ENCODE measurements around the gene SNX25. TPM values are rescaled to one million over a fixed set of nuclear protein-coding genes. Genes with fewer than 3 reads are reported as not detected.

SNX25 gene
- total RNA-seq, 1 donor from 2014 or later: 27.5 TPM

GRCh38 chr4:185232370-185232769 lies 23.0 kb downstream of the SNX25 start:
- H3K9me3 Mint-ChIP-seq (ENCODE audit: unreplicated experiment): peaks cover 4% of the 10 kb centered on the region
- no peak for DNase-seq
- peaks cover 7% of the 10 kb centered on the region for H3K4me1 Mint-ChIP-seq (ENCODE audit: low read depth, unreplicated experiment)
- no peak for TF ChIP-seq CTCF (IDR thresholded peaks at IDR 0.05; ENCODE audit: partially characterized antibody, unreplicated experiment)
- H3K4me3 Mint-ChIP-seq (ENCODE audit: unreplicated experiment): no peak overlapping the region
- H3K27me3 Mint-ChIP-seq (ENCODE audit: unreplicated experiment): no peaks in the 10 kb centered on the region
- H3K27ac Mint-ChIP-seq (ENCODE audit: unreplicated experiment): no peak overlapping the region
- H3K36me3 Mint-ChIP-seq (ENCODE audit: unreplicated experiment): no peaks in the 10 kb centered on the region

- Mint-ChIP-seq H3K27me3 (ENCODE audit: unreplicated experiment) (no peaks in the 10 kb centered on the region), H3K9me3 (ENCODE audit: unreplicated experiment) (peaks cover 7% of the 10 kb centered on the region), H3K36me3 (ENCODE audit: unreplicated experiment) (peaks cover 6% of the 10 kb centered on the region), H3K4me1 (ENCODE audit: low read depth, unreplicated experiment) (peaks cover 8% of the 10 kb centered on the region), H3K4me3 (ENCODE audit: unreplicated experiment) (no peak overlapping the region), H3K27ac (ENCODE audit: unreplicated experiment) (no peak overlapping the region)
- TF ChIP-seq CTCF (IDR thresholded peaks at IDR 0.05; ENCODE audit: partially characterized antibody, unreplicated experiment): no peak
- DNase-seq: no peak
Measured at GRCh38 chr4:185235119-185235842, 25.9 kb downstream of the SNX25 start.

GRCh38 chr4:185235843-185236503 lies 26.6 kb downstream of the SNX25 start:
- Mint-ChIP-seq H3K27me3 (ENCODE audit: unreplicated experiment) (no peaks in the 10 kb centered on the region), H3K9me3 (ENCODE audit: unreplicated experiment) (peaks cover 7% of the 10 kb centered on the region)

GRCh38 chr4:185237175-185237574 lies 27.8 kb downstream of the SNX25 start:
- Mint-ChIP-seq H3K27ac (ENCODE audit: unreplicated experiment) (no peak overlapping the region), H3K27me3 (ENCODE audit: unreplicated experiment) (no peaks in the 10 kb centered on the region), H3K4me3 (ENCODE audit: unreplicated experiment) (no peak overlapping the region), H3K36me3 (ENCODE audit: unreplicated experiment) (peaks cover 12% of the 10 kb centered on the region), H3K9me3 (ENCODE audit: unreplicated experiment) (peaks cover 7% of the 10 kb centered on the region), H3K4me1 (ENCODE audit: low read depth, unreplicated experiment) (peaks cover 8% of the 10 kb centered on the region)
- DNase-seq: no peak
- TF ChIP-seq CTCF (IDR thresholded peaks at IDR 0.05; ENCODE audit: partially characterized antibody, unreplicated experiment): no peak

More at GRCh38 chr4:185235843-185236503, 26.6 kb downstream of the SNX25 start:
- Mint-ChIP-seq H3K27ac (ENCODE audit: unreplicated experiment) (no peak overlapping the region), H3K4me1 (ENCODE audit: low read depth, unreplicated experiment) (peaks cover 8% of the 10 kb centered on the region), H3K36me3 (ENCODE audit: unreplicated experiment) (peaks cover 6% of the 10 kb centered on the region), H3K4me3 (ENCODE audit: unreplicated experiment) (no peak overlapping the region)
- no peak for DNase-seq
- TF ChIP-seq CTCF (IDR thresholded peaks at IDR 0.05; ENCODE audit: partially characterized antibody, unreplicated experiment): no peak

- H3K27ac Mint-ChIP-seq (ENCODE audit: unreplicated experiment): no peak overlapping the region
- H3K36me3 Mint-ChIP-seq (ENCODE audit: unreplicated experiment): peaks cover 12% of the 10 kb centered on the region
Measured at GRCh38 chr4:185238215-185238681, 28.9 kb downstream of the SNX25 start.

More at GRCh38 chr4:185238215-185238681, 28.9 kb downstream of the SNX25 start:
- no peaks in the 10 kb centered on the region for H3K27me3 Mint-ChIP-seq (ENCODE audit: unreplicated experiment)
- H3K9me3 Mint-ChIP-seq (ENCODE audit: unreplicated experiment): peaks cover 7% of the 10 kb centered on the region
- no peak overlapping the region for H3K4me3 Mint-ChIP-seq (ENCODE audit: unreplicated experiment)
- no peak for TF ChIP-seq CTCF (IDR thresholded peaks at IDR 0.05; ENCODE audit: partially characterized antibody, unreplicated experiment)
- no peak for DNase-seq
- peaks cover 8% of the 10 kb centered on the region for H3K4me1 Mint-ChIP-seq (ENCODE audit: low read depth, unreplicated experiment)

Data from glutamatergic neuron (in vitro differentiated cells).